HG03354 (cell line): Measurements from ENCODE around the gene HOXD8.

Source experiments
- ATAC-seq: cut with Tn5 transposase; IDR thresholded peaks from one replicate; pipeline ENCODE4 v1.9.1; 2021; ENCODE audit warnings: mild to moderate bottlenecking; ENCODE audit not compliant: unreplicated experiment, poor library complexity, severe bottlenecking

The HOXD8 gene

DNA sequence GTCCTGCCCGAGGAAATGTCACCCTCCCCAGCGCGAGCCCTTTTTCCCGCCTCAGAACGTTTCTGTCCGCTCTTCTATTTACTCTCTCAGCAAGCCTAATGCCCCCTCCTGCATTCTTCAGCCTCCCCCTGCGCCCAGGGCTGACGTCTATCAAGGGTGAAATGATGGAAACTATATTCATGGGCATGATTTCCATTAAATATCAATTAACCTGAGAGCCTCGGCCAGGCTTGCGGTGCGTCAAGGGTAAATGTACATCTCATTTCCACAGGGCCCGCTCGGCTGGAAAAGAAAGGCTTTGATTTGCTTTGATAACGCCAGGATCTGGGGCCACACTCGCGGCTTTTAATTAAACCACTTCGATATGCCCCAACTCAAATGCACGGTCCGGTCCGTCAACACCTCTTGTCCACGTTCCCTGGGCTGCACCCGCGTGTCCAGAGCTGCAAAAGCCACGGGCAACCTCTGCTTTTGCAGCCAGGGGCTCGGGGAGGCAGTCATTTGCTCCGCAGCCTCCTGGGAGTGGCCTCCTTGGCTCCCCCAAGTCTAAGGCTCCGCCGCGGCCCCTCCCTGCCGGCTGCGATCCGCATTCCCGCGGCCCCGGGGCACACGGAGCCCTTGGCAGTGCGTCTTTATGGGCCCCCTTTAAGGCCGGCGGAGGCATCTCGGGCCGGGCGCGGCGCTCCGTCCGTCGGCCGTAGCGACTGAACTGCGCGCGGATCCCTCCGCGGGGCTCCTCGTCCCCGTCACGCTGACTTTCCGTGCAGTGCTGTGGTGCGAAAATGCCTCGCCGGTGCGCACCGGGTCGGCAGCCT is at the start of gene HOXD8:
Gene HOXD8, plus strand, starts transcription at position 724 of the 815 bp plus-strand sequence. CDS start 662 bp downstream, outside the sequence.
- no peak for ATAC-seq

DNA sequence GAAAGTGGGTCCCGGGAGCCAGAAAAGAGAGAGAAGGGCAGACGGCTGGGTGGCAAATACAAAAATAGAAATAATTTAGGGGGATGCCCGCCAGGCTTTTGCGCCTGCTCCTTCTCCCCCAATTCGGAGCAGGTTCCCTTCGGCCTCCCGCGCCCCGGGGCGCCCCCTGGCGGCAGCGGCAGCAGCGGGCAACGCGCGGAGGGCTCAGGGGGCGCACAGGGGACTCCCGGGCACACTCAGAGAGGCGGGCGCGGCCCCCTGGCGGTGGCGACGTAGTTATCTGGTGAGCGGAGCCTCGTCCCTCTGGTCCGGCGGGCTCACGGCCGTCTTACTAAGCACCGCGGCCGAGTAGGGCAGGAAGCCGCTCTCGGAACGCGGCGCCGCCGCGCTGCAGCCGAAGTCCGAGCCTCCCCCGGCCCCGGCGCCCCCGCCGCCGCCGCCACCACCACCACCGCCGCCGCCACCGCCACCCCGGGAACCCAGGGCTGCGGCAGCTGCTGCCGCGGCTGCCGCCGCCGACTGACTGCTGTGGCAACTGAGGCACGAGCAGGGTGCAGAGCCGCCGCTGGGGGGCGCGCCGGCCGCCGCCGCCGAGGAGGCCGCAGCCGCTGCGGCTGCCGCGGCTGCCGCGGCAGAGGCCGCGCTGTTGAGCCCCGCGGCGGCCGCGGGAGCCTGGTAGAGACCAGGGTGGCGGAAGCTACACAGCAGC is 49.5 kb upstream of the HOXD8 start:
- no peak for ATAC-seq

DNA sequence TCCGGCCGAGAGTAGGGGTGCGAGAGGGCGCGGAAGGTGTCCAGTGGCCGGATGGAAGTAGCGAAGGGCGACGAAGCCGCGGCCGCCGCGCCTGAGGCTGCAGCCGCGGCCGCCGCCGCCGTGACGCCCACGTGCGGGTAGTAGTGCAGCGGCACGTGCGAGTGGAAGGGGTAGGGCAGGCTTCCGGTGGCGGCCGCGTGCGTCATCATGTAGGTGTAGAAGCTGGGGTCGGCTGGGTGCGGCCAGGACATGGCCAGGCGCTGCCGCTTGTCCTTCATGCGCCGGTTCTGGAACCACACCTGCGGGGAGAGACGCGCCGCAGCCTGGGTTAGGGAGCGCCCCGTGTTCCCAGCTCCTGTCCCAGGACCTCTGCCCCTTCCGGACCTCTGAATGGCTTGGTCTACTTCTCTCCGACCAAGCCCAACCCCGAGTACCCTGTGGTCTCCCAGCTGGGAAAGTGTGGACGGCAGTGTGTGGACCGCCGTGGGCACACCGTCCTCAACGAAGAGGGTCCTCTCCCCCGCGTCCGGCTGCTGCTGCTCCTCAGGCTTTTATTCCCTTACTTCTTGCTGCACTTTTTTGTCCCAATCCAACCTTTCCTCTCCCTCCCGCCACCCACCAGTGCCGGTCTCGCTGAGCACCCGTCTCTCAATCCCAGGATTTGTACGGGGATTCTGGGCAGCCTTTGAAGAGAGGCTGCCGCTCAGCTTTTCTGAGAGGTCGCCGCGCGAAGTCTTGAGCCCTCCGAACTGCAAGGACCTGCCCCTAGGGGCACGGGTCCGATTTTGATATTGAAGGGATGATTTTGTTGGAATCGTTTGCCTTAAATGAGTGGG is 48.7 kb upstream of the HOXD8 start:
- ATAC-seq: no peak

DNA sequence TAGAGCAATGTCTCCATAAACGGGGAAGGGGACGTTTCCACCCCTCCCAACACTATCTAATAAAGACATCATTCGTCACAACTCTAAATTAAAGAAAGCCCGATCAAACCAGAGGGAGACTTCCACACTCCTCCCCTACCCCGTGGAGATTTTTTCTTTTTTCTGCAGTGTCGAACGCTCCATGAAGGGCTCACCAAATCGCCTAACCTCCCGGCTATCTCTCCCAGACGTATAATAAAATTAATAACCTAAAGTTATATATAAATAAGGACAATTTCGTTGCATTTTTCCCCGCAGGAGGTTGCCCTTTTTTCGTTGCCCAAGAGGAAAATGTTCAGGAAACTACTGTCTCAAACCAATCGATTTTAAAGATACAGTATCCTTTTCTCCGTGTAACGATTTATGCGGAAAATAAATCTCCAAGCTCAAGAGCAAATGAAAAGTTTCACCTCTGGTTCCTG is 48.1 kb upstream of the HOXD8 start:
- no peak for ATAC-seq

DNA sequence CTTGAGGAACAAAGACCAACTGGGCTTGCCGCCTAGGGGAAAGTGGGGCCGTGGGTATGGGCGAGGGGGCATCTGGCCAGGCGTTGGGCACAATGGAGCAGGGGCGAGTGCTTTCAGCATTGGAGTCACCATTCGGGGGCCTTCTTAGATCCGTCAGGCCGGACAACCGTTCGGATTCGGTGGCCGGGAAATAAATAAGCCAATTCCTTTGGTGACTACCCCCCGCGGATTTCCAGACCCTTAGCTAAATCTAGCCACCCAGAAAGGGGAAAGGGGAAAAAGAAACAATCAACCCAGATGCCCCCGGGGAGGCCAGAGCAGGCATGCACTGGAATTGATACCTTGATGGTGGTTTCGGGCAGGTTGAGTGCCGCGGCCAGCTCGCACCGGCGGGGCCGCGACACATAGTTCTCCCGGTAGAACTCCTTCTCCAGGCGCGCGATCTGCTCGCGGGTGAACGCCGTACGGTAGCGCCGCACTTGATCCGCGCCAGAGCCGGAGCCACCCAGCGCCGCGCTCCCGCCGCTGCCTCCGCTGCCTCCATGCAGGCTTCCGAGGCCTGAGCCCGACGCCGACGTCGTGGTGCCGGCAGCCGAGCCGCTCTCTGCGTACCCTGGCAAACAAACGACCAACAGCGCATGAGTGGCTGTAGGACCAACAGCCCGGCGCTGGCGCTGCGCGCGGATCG is 47.5 kb upstream of the HOXD8 start:
- no peak for ATAC-seq

DNA sequence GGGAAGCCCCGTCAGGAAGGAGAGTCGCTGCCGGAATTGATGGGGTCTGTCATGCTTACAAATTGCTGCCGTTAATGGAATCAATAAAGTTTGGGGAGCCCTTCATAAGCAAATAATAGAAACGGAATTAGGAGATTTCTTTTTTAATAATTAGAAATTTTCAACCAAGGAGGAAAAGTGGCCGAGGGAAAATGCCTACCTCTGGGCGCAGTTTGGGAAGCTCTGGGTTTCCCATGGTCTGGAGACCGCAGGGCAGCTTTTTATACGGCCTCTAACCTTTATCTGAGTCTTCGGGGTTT is 47.0 kb upstream of the HOXD8 start:
- no peak for ATAC-seq

DNA sequence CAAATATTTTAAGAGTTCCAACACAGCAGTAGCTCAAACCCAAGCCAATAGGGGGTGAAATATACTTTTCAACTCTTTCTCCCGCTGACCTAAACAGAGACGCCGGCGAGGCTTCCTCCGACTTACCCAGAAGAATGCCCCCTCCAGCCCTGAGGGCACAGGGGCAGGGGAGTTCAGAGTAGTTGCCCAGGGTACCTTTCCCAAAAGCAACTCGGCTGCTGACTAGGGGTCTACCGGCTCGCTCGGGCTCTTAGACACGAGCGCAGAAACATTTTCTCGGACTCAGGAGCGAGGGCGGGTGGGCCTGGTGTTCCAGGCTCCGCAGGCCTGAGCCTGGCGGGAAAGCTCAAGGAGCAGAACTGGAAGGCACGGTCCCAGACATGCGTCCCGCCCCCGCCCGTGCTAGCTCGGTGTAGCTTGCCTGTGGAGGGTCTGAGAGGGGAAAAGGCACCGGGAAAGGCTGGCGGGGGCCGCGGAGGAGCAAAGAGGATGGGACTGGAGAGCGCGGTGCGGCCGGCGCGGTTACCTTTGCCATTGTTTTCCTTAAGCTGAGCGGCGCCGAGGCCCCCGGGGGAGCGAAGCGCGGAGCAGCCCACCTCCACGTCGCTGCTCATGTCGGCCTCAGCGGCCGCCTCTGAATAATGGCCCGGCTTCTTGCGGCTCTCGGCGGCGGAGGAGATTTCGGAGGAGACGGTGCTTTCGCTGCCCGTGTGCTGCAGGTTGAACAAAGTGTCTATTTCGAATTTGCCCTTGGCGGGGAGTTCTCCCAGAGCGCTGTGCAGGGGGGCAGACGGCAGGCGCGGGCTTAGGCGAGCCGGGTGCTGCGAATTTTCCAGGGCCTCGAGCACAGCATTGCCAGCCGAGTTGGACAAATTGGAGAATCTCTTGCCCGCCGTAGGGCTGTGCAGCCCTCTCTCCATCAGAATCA is 46.4 kb upstream of the HOXD8 start:
- no peak for ATAC-seq

DNA sequence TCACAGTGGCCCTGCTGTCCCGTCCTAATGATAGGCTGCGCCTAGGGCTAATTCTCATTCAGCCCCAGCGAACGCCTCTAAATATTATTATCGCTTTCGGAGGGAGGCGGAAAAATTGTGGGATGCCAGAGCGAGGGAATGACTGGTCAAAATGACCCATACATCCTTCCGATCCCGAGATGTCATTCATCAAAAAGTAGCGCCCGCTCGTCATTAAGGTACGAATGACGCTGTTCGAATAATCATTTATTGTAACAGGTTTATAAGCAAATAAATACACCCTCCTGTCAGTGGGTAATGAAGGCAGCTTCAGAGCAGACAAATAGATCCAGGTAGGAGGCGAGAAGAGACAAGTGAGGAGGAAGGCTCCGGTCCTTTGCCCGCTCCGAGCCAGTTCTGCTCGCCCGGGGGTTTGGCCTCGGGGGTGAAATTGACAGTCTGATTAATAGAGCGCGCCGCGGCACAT is 45.7 kb upstream of the HOXD8 start, which contains the start of gene EVX2:
Gene EVX2, minus strand, starts transcription at position 167 of the 466 bp plus-strand sequence. CDS start 186 bp downstream, outside the sequence.
- no peak for ATAC-seq

DNA sequence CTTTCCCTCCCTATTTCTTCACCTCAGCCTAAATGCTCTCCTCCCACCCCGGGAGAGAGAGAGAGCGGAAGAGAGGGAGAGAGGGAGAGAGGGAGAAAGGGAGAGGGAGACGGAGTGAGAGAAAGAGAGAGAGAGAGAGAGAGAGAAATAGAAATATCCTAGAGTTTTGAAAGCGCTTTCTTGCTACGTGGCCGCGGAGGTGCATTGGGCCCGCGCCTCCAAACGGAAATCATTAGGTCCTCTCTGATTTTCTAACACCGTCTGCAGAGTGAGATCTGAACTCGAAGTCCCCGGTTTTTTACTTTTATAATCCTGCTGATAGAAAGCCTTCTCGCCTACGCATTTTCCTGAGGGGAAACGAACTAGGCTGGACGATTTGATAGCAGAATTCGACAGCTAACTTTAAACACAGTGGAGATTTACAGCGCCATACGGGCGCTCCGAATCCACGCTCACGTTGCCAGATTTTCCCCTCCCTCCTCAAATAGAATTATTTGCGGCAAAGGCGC is 44.8 kb upstream of the HOXD8 start:
- no peak for ATAC-seq

DNA sequence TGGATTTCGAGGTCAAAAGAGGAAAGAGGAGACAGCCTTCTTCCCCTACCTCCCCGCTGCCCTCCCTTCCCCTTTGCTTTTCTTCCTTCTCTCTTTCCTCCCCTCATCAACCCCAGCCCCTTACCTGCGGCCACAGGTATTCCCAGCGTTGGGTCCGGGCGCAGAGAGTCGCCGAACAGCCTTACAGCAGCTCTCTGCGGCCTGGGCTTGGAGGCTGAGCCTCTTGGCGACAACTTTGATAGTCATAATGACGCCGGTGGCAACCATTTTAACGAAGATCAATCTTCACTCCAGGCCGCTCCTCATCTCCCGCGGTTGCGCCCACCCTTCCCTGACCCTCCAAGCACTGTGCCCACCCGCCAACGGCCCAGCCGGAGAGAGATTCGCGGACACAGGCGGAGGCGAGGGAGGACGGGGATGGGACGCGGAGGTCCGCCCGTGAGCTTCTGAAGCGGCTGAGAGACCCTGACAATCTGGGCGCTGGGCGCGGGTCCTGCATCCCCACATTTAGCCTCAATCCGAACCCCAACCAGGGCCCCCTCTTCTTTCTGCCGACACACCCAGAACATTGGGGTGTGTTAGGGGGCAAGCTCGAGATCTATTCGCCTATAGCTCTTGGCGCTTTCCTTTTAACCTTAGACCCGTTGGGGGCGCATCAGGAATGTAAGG is 44.3 kb upstream of the HOXD8 start:
- no peak for ATAC-seq

DNA sequence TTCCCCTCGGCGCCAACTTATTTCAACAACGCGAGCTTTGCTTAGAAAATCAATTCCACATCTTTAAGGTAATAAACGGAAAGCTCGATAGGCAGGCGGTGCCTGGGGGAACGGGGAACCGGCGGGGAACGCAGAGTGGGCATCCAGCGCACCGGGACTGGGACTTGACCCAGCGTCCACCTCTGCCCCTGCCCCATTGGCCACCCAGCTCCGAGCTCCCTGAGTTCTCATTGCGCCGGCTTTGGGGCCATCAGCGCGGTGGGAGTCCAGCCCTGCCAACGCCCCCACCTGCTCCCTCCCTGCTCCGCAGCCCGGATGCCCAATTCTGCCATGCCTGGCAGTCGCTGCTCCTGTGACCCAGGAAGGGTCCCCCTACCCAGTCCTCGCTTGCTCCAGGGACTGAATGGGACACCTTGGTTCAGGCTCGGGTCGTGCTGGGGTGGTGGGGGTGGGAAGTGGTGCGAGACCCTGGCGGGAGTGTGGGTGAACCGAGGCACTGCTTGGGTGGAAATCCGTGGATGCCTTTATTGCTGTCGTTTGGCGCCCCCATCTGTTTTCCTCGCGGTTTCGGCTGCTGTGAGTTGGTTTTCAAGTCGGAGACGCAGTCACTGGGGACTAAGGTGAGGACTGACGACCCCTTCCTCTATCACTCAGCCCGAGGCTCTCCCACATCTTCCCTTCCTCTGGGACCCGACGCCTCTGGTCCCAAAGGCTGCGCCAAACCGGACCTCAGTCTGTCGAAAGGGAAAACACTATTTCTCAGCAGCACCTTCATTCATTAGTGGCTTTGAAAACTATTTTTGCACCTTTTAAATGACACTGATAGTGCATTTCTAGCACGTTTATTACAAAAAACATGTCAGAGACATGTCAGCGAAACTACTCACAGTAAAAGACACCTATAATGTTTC is 43.4 kb upstream of the HOXD8 start:
- ATAC-seq: no peak

DNA sequence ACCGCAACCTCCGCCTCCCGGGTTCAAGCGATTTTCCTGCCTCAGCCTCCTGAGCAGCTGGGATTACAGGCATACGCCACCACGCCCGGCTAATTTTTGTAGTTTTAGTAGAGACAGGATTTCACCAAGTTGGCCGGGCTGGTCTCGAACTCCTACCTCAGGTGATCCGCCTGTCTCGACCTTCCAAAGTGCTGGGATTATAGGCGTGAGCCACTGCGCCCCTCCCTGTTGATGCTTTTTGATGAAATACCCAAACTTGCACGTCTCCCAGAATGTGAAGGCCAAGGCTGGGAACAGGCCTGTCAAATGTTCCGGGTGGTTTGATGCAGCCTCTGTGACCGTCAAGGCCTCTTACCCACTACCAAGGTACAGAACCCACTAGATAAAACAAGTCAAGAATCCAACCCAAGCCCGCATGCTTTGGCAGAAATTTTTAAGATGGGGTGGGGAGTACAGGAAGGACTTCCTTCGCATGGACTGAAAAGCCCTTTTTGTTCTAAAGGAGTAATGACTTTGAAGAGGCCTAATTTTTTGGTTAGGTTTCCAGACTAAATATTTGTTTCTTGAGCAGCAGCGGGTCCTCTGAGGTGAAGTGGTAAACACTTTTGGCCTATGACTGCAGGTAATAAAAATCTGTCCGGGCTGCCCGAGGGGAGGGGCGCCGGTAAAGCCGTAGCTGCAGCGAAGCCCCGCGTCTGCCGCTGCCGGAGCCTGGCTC is 42.0 kb upstream of the HOXD8 start:
- no peak for ATAC-seq

DNA sequence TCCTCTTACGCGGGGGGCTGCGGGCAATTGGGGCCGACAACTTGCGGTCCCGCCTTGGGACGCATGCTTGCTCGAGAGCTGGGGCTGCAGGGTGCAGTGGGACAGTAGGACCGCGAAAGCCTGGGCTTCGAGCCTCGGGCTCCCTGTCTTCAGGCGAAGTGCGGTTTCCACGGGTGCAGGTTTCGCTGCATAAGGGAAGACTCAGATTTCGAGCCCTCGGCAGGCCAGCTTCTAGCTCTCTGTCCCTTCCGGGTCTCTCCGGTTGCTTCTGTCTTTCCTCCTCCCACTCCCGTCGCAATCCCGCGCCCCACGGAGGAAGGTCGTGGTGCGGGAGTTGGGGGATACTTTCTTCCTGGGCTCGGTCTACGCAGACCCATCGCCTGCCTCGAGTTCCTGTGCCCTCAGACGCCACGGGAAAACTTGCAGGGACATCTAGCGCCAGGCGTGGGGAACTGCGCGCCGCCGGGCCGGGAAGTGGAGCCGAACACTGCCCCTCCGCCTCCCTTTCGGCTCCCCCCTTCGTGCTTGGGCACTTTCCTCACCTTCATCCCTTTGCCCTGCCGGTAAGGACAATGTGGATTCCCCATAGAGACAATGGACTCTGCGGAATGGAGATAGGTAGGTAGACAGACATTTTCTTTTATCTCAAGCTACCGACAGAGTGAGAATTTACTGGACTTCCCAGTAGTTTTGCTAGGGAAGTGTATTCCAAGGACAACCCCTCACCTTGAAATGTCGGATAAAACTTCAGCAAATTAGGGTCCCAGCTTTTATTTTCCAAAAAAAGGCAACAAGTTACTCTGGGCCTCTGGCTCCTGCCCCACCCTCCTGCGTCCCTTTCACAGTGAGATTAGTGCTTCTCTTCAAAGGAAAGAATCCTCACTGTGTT is 41.2 kb upstream of the HOXD8 start:
- ATAC-seq: no peak

DNA sequence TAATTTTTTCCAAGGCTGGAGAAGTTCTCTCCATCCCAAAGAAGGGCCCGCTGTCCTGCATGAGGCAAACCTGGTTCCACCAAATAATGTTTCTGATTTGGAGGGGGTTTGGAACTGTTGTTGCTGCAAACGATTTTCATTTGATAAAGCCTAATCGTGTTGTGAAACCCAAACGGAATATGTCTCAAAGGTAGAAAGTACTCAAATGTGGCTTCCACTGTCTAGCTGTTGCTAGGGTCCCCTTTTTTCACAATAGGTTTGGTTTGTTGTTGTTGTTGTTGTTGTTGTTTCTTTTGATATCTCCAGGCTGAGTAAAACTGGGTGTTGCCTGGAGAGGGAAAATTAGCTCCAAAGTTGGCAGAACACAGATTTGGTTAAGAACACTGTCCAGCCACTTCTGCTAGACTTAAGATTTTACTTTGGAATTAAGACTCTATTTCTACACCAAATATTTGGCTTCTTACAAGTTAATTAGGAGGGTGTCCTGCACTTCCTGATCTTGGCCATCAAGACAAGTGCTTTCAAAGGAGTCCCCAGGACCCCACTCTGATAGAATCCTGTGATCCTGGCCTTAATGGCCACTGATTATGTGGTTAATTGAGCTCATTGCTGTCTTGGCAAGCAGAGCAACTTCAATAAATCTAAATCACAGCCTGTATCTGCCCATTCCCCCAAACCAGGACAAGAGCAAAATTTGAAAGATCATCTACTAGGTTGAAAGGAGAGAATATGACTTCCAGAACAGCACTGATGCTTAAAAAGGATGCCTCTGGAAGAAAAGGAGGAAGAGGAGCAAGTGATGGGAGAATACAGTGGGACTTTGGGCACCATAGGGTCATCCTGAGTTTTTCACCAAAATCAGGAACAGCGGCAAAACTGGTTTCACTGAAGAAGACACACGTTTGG is 40.3 kb upstream of the HOXD8 start:
- ATAC-seq: no peak
